Tracheal epithelial cell (primary cell): ENCODE measurements around the gene NBEAL2. TPM values are rescaled to one million over a fixed set of nuclear protein-coding genes. Genes with fewer than 3 reads are reported as not detected.

Experiments
- total RNA-seq: library from RNA; depleted of rRNA; stranded (reverse); fragments of >200 nt; gene quantifications from 2 replicates; pipeline ENCODE4 v1.2.1, GENCODE V29; 2014

The NBEAL2 gene
- total RNA-seq = 30.1 and 33.7 TPM in 2 replicates

GRCh38 chr3:46978985-46979944 is at the start of gene NBEAL2:
Gene NBEAL2 (plus strand): TSS chr3:46979666. CDS start chr3:46979862, 196 bp downstream.

GRCh38 chr3:46976326-46977190 is 2.9 kb upstream of the NBEAL2 start, which contains the start of gene CCDC12:
Gene CCDC12 (minus strand): TSS chr3:46976745. CDS start chr3:46976732, 13 bp downstream.

Other genes starting within 250 kb of the NBEAL2 start
- gene MYL3, start 116.2 kb upstream of the NBEAL2 start, total RNA-seq = 0.72 TPM in 1 of 2 replicates, not detected in the other
- 0.43 and 2.7 TPM in 2 replicates for gene PTH1R, start 101.9 kb upstream of the NBEAL2 start, total RNA-seq
- 20.2 and 24.1 TPM in 2 replicates for gene CCDC12, start 2.9 kb upstream of the NBEAL2 start, total RNA-seq
- gene SETD2, start 184.4 kb downstream of the NBEAL2 start, total RNA-seq = 22.7 and 24.1 TPM in 2 replicates